SKM-1 (cell line): Measurements from ENCODE around the gene IFNGR1.

Experiments used
- DNase-seq: peaks from one replicate; lab custom pipeline; 2025; ENCODE audit not compliant: unreplicated experiment; lab: John Stamatoyannopoulos, UW

IFNGR1 gene

GRCh38 chr6:137156650-137157049, 62.5 kb downstream of the IFNGR1 start:
- no peak for DNase-seq

DNA sequence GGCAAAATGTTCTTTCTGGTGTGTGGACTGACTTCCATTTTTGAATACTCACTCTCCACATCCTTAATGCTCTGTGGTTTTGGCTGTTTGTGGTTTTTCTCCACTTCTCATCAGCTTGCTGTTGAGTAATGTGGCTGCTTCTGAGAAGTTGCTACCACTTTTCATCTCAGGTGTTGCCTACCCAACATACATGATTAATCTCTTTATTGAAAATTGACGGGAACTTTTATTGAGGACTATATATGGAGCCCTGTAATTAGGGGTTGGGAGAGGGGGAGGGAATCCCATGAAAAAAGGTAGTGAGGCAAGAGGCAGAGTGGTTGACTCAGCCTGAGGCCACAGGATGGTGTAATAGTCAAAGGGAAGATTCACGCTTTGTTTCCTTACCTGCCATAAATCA, 63.4 kb downstream of the IFNGR1 start:
- DNase-seq = peak; percentile 87

DNA sequence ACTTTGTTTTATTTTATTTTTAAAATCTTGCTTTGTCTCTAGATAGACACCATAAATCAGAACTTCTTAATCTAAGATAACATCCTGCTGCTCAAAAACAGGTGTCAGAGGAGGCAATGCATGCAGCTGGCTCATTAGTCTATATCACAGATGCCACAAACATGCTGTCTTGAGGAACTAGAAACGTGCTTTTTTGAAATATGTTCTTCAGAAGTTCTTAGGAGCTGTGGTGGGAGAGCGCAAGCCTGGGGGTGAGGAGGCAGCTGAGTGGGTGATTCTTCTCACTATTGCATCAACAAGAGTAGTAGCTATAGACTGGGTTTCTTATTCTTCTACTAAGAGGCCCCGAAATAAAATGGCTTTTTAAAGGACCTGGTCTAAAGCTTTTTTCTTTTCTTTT, 69.1 kb downstream of the IFNGR1 start:
- DNase-seq = no peak

DNA sequence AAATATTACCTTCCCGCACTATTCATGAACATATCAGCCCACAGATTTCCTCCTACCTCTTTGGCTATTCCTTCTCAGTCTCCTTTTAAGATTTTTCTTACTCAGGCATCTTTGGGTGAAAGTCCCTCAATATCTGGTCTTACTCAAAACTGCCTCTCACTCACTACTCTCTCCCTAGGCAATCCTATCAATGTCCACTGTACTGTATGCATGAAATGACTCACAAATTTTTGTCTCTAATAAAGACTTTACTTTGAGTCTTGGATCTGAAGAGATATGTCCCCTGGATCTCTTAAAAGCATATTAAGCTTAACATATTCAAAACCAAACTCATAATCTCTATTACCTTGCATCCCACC, 70.2 kb downstream of the IFNGR1 start:
- no peak for DNase-seq

DNA sequence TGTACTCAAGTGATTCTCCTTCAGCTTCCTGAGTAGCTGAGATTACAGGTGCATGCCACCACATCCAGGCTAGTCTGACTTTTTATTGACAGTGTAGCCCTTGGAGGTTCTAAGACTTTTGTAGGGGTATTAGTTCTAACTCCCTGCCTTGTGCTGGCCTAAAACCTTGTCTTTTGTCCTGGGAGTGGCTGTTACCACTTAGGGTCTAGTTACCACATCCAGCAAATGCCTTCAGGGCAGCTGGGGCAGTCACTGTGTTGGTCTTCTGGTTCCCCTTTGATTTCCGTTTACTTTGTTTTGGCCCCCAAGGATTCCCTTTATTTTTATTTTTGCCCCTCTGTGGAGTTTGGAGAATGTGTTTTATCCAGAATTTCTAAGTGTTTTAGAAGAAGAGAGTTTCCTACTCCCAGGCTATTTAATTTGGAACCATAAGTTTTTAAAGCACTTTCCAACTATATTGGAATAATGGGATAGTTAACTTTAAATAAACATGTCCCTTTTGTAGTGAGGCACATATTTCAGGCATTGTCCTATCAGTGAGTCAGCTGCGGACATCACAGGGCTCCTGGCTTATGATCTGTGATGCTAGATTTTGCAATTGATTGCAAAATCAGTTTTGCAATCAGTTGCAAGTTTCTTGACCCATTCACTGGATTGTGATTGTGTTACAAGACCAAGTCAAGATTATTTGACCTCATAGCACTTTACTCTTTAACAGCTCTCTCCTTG, 70.7 kb downstream of the IFNGR1 start:
- peak; percentile 51 for DNase-seq
